ENCODE measurements around the gene CHCHD6. TPM values are rescaled to one million over a fixed set of nuclear protein-coding genes. Genes with fewer than 3 reads are reported as not detected.
A peak's percentile ranks its signal among the peaks of the same experiment; 100 is the strongest.

The CHCHD6 gene
- total RNA-seq, 2 donors from 2014 or later, result 23.6 to 34.4 TPM

- no peak overlapping the region for H3K27ac Mint-ChIP-seq
- no peak overlapping the region for H3K9ac ChIP-seq (ENCODE audit: extremely low read depth, low read length, poor library complexity, severe bottlenecking)
- H3K9me3 Mint-ChIP-seq, result no peaks in the 10 kb centered on the region
- H3K9me3 ChIP-seq (ENCODE audit: control insufficient read depth, low read length), result no peaks in the 10 kb centered on the region
- WGBS, 2 experiments (ENCODE audit: insufficient coverage in 1 of 2, insufficient read length in 1 of 2), result 90 to 92% methylated on average over 3 to 4 of the region's 5 CpGs
- H3K27ac ChIP-seq (ENCODE audit: low read depth, low read length), result no peak overlapping the region
- H3K4me1 Mint-ChIP-seq, result no peaks in the 10 kb centered on the region
- H3K36me3 Mint-ChIP-seq (ENCODE audit: low read depth), result no peaks in the 10 kb centered on the region
- peaks cover 25% of the 10 kb centered on the region for H3K27me3 ChIP-seq (ENCODE audit: control insufficient read depth, insufficient read depth, low read length, poor library complexity, severe bottlenecking)
- DNase-seq, result no peak
- no peak overlapping the region for H3K4me3 Mint-ChIP-seq
- H3K27me3 Mint-ChIP-seq (ENCODE audit: insufficient read depth), result peaks cover 34% of the 10 kb centered on the region
- no peaks in the 10 kb centered on the region for H3K4me1 ChIP-seq (ENCODE audit: control insufficient read depth, insufficient read depth, low read length)
- H3K4me3 ChIP-seq (ENCODE audit: low read length), result no peak overlapping the region
- TF ChIP-seq CTCF (conservative IDR thresholded peaks at IDR 0.05), result no peak
- no peaks in the 10 kb centered on the region for H3K36me3 ChIP-seq (ENCODE audit: control insufficient read depth, insufficient read depth, low read length)
Measured at GRCh38 chr3:126683069-126683468, 21.0 kb upstream of the CHCHD6 start.

- no peak overlapping the region for H3K4me3 Mint-ChIP-seq
- no peaks in the 10 kb centered on the region for H3K9me3 ChIP-seq (ENCODE audit: control insufficient read depth, low read length)
- TF ChIP-seq CTCF (conservative IDR thresholded peaks at IDR 0.05), result no peak
- H3K4me1 ChIP-seq (ENCODE audit: control insufficient read depth, insufficient read depth, low read length), result no peaks in the 10 kb centered on the region
- H3K27me3 Mint-ChIP-seq (ENCODE audit: insufficient read depth), result peaks cover 23% of the 10 kb centered on the region
- H3K27me3 ChIP-seq (ENCODE audit: control insufficient read depth, insufficient read depth, low read length, poor library complexity, severe bottlenecking), result peaks cover 14% of the 10 kb centered on the region
- no peak overlapping the region for H3K27ac Mint-ChIP-seq
- no peaks in the 10 kb centered on the region for H3K36me3 Mint-ChIP-seq (ENCODE audit: low read depth)
- 87 to 90% methylated on average over 5 to 7 of the region's 7 CpGs for WGBS, 2 experiments (ENCODE audit: insufficient coverage in 1 of 2, insufficient read length in 1 of 2)
- H3K9me3 Mint-ChIP-seq, result no peaks in the 10 kb centered on the region
- peak; percentile 38 for DNase-seq
- no peaks in the 10 kb centered on the region for H3K36me3 ChIP-seq (ENCODE audit: control insufficient read depth, insufficient read depth, low read length)
- H3K9ac ChIP-seq (ENCODE audit: extremely low read depth, low read length, poor library complexity, severe bottlenecking), result no peak overlapping the region
- H3K4me3 ChIP-seq (ENCODE audit: low read length), result no peak overlapping the region
- no peaks in the 10 kb centered on the region for H3K4me1 Mint-ChIP-seq
- H3K27ac ChIP-seq (ENCODE audit: low read depth, low read length), result peak overlapping the region; percentile 80
Measured at GRCh38 chr3:126684218-126684751, 19.8 kb upstream of the CHCHD6 start.

GRCh38 chr3:126685021-126685420, 19.0 kb upstream of the CHCHD6 start:
- Histone ChIP-seq H3K36me3 (ENCODE audit: control insufficient read depth, insufficient read depth, low read length) (no peaks in the 10 kb centered on the region), H3K9ac (ENCODE audit: extremely low read depth, low read length, poor library complexity, severe bottlenecking) (no peak overlapping the region), H3K27me3 (ENCODE audit: control insufficient read depth, insufficient read depth, low read length, poor library complexity, severe bottlenecking) (peaks cover 7% of the 10 kb centered on the region), H3K27ac (ENCODE audit: low read depth, low read length) (no peak overlapping the region), H3K9me3 (ENCODE audit: control insufficient read depth, low read length) (no peaks in the 10 kb centered on the region), H3K4me1 (ENCODE audit: control insufficient read depth, insufficient read depth, low read length) (no peaks in the 10 kb centered on the region), H3K4me3 (ENCODE audit: low read length) (no peak overlapping the region)
- TF ChIP-seq CTCF (conservative IDR thresholded peaks at IDR 0.05), result no peak
- 89 to 92% methylated on average over 1 to 3 of the region's 3 CpGs for WGBS, 2 experiments (ENCODE audit: insufficient coverage in 1 of 2, insufficient read length in 1 of 2)
- Mint-ChIP-seq H3K4me1 (no peaks in the 10 kb centered on the region), H3K9me3 (no peaks in the 10 kb centered on the region), H3K27ac (no peak overlapping the region), H3K27me3 (ENCODE audit: insufficient read depth) (peaks cover 16% of the 10 kb centered on the region), H3K4me3 (no peak overlapping the region), H3K36me3 (ENCODE audit: low read depth) (no peaks in the 10 kb centered on the region)
- DNase-seq, result peak; percentile 34
